ENCODE data around the gene CHSY1. TPM values are rescaled to one million over a fixed set of nuclear protein-coding genes. Genes with fewer than 3 reads are reported as not detected.

The CHSY1 gene
- polyA plus RNA-seq, 1 donor: 27.9 TPM

- DNase-seq (ENCODE audit: low read depth): no peak
These were observed 15.7 kb upstream of the CHSY1 start for GRCh38 chr15:101267320-101268104.

GRCh38 chr15:101266787-101267186 is 14.9 kb upstream of the CHSY1 start:
- DNase-seq (ENCODE audit: low read depth): no peak

GRCh38 chr15:101266034-101266433 is 14.2 kb upstream of the CHSY1 start:
- DNase-seq (ENCODE audit: low read depth): no peak

GRCh38 chr15:101264911-101265641 is 13.2 kb upstream of the CHSY1 start:
- no peak for DNase-seq (ENCODE audit: low read depth)

- DNase-seq (ENCODE audit: low read depth): no peak
These were observed 12.2 kb upstream of the CHSY1 start for GRCh38 chr15:101264011-101264410.

GRCh38 chr15:101262551-101262950 is 10.7 kb upstream of the CHSY1 start:
- DNase-seq (ENCODE audit: low read depth): no peak

- DNase-seq (ENCODE audit: low read depth): peak; percentile 66
These were observed 6.6 kb upstream of the CHSY1 start for GRCh38 chr15:101258238-101259144.

GRCh38 chr15:101256757-101257156 is 4.9 kb upstream of the CHSY1 start:
- DNase-seq (ENCODE audit: low read depth): no peak

- no peak for DNase-seq (ENCODE audit: low read depth)
These were observed 3.9 kb upstream of the CHSY1 start for GRCh38 chr15:101255615-101256241.

GRCh38 chr15:101255051-101255395 is 3.2 kb upstream of the CHSY1 start:
- no peak for DNase-seq (ENCODE audit: low read depth)

GRCh38 chr15:101254157-101255050 is 2.6 kb upstream of the CHSY1 start:
- DNase-seq (ENCODE audit: low read depth): no peak

- DNase-seq (ENCODE audit: low read depth): no peak
These were observed 988 bp upstream of the CHSY1 start for GRCh38 chr15:101252836-101253235.

- no peak for DNase-seq (ENCODE audit: low read depth)
These were observed 697 bp downstream of the CHSY1 start for GRCh38 chr15:101250873-101251829.

GRCh38 chr15:101250341-101250831 is 1.5 kb downstream of the CHSY1 start:
- no peak for DNase-seq (ENCODE audit: low read depth)

GRCh38 chr15:101248274-101248673 is 3.6 kb downstream of the CHSY1 start:
- DNase-seq (ENCODE audit: low read depth): no peak

GRCh38 chr15:101246824-101247745 is 4.8 kb downstream of the CHSY1 start:
- no peak for DNase-seq (ENCODE audit: low read depth)

- no peak for DNase-seq (ENCODE audit: low read depth)
These were observed 5.5 kb downstream of the CHSY1 start for GRCh38 chr15:101246391-101246790.

All from forelimb muscle (tissue), 1 donor.